A673 (cell line): ENCODE data around the gene VPS29.
"Not testable (repeated sequence)": the region's sequence is repeated elsewhere in the genome, so short reads cannot be mapped to it uniquely, and the experiment has no call there.

Experiments used
- EZH2 ChIP-seq: fragments of 200-600 bp; sonication (generic); IDR thresholded peaks from 2 replicates; pipeline ENCODE4 v1.6.1; 2017; ENCODE audit warnings: borderline replicate concordance, low read depth, mild to moderate bottlenecking, mixed read lengths, antibody characterized with exemption, low read length; ENCODE audit not compliant: poor library complexity, severe bottlenecking
- TF ChIP-seq, protein P1 (sequence below): fragments of 300-800, 200-600 bp; sonication (generic); conservative IDR thresholded peaks from 2 replicates; pipeline ENCODE4 v1.5.1; 2017; ENCODE audit warnings: low read depth, mild to moderate bottlenecking, antibody characterized with exemption, low read length, moderate library complexity, mixed read lengths

- not testable (repeated sequence) for TF ChIP-seq EZH2
- TF ChIP-seq, protein P1, sequence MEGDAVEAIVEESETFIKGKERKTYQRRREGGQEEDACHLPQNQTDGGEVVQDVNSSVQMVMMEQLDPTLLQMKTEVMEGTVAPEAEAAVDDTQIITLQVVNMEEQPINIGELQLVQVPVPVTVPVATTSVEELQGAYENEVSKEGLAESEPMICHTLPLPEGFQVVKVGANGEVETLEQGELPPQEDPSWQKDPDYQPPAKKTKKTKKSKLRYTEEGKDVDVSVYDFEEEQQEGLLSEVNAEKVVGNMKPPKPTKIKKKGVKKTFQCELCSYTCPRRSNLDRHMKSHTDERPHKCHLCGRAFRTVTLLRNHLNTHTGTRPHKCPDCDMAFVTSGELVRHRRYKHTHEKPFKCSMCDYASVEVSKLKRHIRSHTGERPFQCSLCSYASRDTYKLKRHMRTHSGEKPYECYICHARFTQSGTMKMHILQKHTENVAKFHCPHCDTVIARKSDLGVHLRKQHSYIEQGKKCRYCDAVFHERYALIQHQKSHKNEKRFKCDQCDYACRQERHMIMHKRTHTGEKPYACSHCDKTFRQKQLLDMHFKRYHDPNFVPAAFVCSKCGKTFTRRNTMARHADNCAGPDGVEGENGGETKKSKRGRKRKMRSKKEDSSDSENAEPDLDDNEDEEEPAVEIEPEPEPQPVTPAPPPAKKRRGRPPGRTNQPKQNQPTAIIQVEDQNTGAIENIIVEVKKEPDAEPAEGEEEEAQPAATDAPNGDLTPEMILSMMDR, result not testable (repeated sequence)
Measured at GRCh38 chr12:110520876-110521712, 19.2 kb upstream of the VPS29 start.
